HepG2 (cell line): ENCODE measurements around the gene NCAPD2. TPM values are rescaled to one million over a fixed set of nuclear protein-coding genes. Genes with fewer than 3 reads are reported as not detected.

Experiments
- EEA1 ChIP-seq: sonication (generic); formaldehyde crosslinking; IDR thresholded peaks from 2 replicates; pipeline ENCODE4 v1.5.1; 2020; ENCODE audit warnings: mild to moderate bottlenecking, missing genetic modification reagents, borderline replicate concordance
- ESRRA ChIP-seq: sonication (generic); formaldehyde crosslinking; IDR thresholded peaks from 2 replicates; pipeline ENCODE4 v1.5.1; 2020; ENCODE audit warnings: mild to moderate bottlenecking, low read depth, missing genetic modification reagents
- KDM1A ChIP-seq: IDR thresholded peaks from 2 replicates; pipeline ENCODE4 v1.6.1; 2016; ENCODE audit warnings: missing compliant biosample characterization
- NRL ChIP-seq: sonication (generic); formaldehyde crosslinking; IDR thresholded peaks from 2 replicates; pipeline ENCODE4 v1.5.0; 2020; ENCODE audit warnings: missing genetic modification reagents, mild to moderate bottlenecking, moderate library complexity, borderline replicate concordance
- POLR2G ChIP-seq: fragments of 200-400 bp; formaldehyde crosslinking; IDR thresholded peaks from 2 replicates; pipeline ENCODE4 v1.6.1; 2018; ENCODE audit warnings: mild to moderate bottlenecking, low read depth, low read length, moderate library complexity
- WIZ ChIP-seq: sonication (generic); formaldehyde crosslinking; IDR thresholded peaks from 2 replicates; pipeline ENCODE4 v1.5.1; 2020; ENCODE audit warnings: mild to moderate bottlenecking, missing genetic modification reagents
- ZNF253 ChIP-seq: sonication (generic); formaldehyde crosslinking; IDR thresholded peaks from 2 replicates; pipeline ENCODE4 v1.8.0; 2022; ENCODE audit warnings: mild to moderate bottlenecking, missing genetic modification reagents, borderline replicate concordance
- ZNF260 ChIP-seq: sonication (generic); formaldehyde crosslinking; IDR thresholded peaks from 2 replicates; pipeline ENCODE4 v1.4.0; 2020; ENCODE audit warnings: missing genetic modification reagents, low read depth, mild to moderate bottlenecking, borderline replicate concordance
- ZNF263 ChIP-seq: sonication (generic); formaldehyde crosslinking; IDR thresholded peaks from 2 replicates; pipeline ENCODE4 v1.4.0; 2020; ENCODE audit warnings: missing genetic modification reagents
- ZNF670 ChIP-seq: sonication (generic); formaldehyde crosslinking; IDR thresholded peaks from 2 replicates; pipeline ENCODE4 v1.8.0; 2022; ENCODE audit warnings: mild to moderate bottlenecking, missing genetic modification reagents, borderline replicate concordance
- polyA plus RNA-seq, 8 experiments: library from polyadenylated mRNA; depleted of rRNA in 3 of 8; stranded (reverse) in 7 of 8; unstranded in 1 of 8; fragments of >200 nt; fragmentation: Illumina TruSeq in 4 of 8; extraction: Trizol in 4 of 8; gene quantifications; 2 replicates each; pipeline versions ENCODE4 v1.2.1 to v1.2.3, GENCODE V29; 2011 to 2016; ENCODE audit warnings: low read depth in 4 of 8, missing spikeins in 1 of 8, mixed read lengths in 1 of 8; ENCODE audit not compliant: insufficient read depth in 1 of 8
- total RNA-seq, 5 experiments: library from RNA; depleted of rRNA; stranded (reverse); fragments of >200 nt; fragmentation: Illumina TruSeq; extraction: Trizol; gene quantifications; 2 replicates each; pipeline ENCODE4 v1.2.3, GENCODE V29; 2016; ENCODE audit warnings: low read depth in 1 of 5
- TF ChIP-seq, protein P1 (sequence below): sonication (generic); formaldehyde crosslinking; conservative IDR thresholded peaks from 2 replicates; pipeline ENCODE4 v1.8.0; 2022; ENCODE audit warnings: mild to moderate bottlenecking, moderate library complexity, missing genetic modification reagents
- TF ChIP-seq, protein P2 (sequence below): sonication (generic); formaldehyde crosslinking; IDR thresholded peaks from 2 replicates; pipeline ENCODE4 v1.5.1; 2020; ENCODE audit warnings: mild to moderate bottlenecking, missing genetic modification reagents, moderate library complexity
- TF ChIP-seq, protein P3 (sequence below): sonication (generic); formaldehyde crosslinking; IDR thresholded peaks from 2 replicates; pipeline ENCODE4 v1.9.0; 2021; ENCODE audit warnings: missing genetic modification reagents, borderline replicate concordance
- TF ChIP-seq, protein P4 (sequence below): sonication (generic); formaldehyde crosslinking; IDR thresholded peaks from 2 replicates; pipeline ENCODE4 v1.4.0; 2020; ENCODE audit warnings: missing genetic modification reagents, borderline replicate concordance
- TF ChIP-seq, protein P5 (sequence below): sonication (generic); formaldehyde crosslinking; IDR thresholded peaks from 2 replicates; pipeline ENCODE4 v1.4.0; 2020; ENCODE audit warnings: mild to moderate bottlenecking, missing genetic modification reagents

NCAPD2 gene
- total and polyA plus RNA-seq, 2 of the 13 experiments (the other 11 are each of a cell fraction or from before 2014, with no cell fraction given), result 51.1 to 65.6 TPM

DNA sequence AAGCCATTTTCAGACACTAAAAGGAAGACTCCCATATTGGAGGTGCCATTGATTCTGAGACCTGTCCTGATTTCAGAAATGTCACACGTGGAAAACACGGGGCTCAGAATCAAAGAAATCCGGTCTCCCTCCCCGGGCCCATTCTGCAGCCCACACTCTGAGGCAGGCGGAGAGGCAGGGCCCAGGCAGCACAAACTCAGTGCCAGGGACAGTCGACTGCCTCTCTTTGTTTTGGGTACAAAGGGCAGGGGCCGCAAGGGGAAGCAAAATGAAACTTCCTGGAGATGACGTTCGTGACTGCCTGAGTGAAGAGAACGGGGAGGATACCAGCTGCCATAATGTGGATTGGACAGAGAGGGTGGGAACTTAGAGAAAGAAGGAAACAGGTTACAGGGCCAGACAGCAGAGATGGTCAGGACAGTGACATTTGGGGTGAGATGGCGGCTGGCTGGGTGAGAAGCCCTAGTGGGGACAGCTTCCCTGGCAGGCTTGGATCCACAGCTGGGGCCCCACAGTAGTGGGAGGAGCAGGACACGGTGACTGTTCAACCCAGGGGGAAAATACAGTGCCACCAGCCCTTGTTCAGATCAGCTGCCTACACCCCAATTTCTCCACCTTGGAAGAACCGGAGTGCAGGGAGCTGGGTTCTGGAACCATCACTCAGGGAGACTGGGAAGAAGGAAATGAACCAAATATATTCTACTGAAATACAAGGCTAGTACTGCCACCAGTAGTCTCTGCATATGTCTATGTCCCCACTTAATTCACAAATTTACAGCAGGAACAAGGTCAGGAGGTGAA is 48.5 kb downstream of the NCAPD2 start (continued):
- TF ChIP-seq, protein P1, sequence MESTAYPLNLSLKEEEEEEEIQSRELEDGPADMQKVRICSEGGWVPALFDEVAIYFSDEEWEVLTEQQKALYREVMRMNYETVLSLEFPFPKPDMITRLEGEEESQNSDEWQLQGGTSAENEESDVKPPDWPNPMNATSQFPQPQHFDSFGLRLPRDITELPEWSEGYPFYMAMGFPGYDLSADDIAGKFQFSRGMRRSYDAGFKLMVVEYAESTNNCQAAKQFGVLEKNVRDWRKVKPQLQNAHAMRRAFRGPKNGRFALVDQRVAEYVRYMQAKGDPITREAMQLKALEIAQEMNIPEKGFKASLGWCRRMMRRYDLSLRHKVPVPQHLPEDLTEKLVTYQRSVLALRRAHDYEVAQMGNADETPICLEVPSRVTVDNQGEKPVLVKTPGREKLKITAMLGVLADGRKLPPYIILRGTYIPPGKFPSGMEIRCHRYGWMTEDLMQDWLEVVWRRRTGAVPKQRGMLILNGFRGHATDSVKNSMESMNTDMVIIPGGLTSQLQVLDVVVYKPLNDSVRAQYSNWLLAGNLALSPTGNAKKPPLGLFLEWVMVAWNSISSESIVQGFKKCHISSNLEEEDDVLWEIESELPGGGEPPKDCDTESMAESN (CRISPR knock-in tag), result 0 out of 2 replicates have a peak, but pooled peaks have one; percentile 16
- TF ChIP-seq ESRRA (CRISPR knock-in tag) (peak; percentile 47; the same call in 1 of the 2 replicates), ZNF253 (CRISPR knock-in tag) (no peak), KDM1A (peak; percentile 86), ZNF260 (CRISPR knock-in tag) (no peak), EEA1 (CRISPR knock-in tag) (no peak), ZNF263 (peak; percentile 7; the same call in 1 of the 2 replicates), WIZ (CRISPR knock-in tag) (no peak), ZNF670 (CRISPR knock-in tag) (0 out of 2 replicates have a peak, but pooled peaks have one; percentile 34), POLR2G (peak; percentile 74; the same call in 1 of the 2 replicates), NRL (CRISPR knock-in tag) (0 out of 2 replicates have a peak, but pooled peaks have one; percentile 58)
- TF ChIP-seq, protein P2, sequence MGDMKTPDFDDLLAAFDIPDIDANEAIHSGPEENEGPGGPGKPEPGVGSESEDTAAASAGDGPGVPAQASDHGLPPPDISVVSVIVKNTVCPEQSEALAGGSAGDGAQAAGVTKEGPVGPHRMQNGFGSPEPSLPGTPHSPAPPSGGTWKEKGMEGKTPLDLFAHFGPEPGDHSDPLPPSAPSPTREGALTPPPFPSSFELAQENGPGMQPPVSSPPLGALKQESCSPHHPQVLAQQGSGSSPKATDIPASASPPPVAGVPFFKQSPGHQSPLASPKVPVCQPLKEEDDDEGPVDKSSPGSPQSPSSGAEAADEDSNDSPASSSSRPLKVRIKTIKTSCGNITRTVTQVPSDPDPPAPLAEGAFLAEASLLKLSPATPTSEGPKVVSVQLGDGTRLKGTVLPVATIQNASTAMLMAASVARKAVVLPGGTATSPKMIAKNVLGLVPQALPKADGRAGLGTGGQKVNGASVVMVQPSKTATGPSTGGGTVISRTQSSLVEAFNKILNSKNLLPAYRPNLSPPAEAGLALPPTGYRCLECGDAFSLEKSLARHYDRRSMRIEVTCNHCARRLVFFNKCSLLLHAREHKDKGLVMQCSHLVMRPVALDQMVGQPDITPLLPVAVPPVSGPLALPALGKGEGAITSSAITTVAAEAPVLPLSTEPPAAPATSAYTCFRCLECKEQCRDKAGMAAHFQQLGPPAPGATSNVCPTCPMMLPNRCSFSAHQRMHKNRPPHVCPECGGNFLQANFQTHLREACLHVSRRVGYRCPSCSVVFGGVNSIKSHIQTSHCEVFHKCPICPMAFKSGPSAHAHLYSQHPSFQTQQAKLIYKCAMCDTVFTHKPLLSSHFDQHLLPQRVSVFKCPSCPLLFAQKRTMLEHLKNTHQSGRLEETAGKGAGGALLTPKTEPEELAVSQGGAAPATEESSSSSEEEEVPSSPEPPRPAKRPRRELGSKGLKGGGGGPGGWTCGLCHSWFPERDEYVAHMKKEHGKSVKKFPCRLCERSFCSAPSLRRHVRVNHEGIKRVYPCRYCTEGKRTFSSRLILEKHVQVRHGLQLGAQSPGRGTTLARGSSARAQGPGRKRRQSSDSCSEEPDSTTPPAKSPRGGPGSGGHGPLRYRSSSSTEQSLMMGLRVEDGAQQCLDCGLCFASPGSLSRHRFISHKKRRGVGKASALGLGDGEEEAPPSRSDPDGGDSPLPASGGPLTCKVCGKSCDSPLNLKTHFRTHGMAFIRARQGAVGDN (CRISPR knock-in tag), result peak; percentile 92
- TF ChIP-seq, protein P3, sequence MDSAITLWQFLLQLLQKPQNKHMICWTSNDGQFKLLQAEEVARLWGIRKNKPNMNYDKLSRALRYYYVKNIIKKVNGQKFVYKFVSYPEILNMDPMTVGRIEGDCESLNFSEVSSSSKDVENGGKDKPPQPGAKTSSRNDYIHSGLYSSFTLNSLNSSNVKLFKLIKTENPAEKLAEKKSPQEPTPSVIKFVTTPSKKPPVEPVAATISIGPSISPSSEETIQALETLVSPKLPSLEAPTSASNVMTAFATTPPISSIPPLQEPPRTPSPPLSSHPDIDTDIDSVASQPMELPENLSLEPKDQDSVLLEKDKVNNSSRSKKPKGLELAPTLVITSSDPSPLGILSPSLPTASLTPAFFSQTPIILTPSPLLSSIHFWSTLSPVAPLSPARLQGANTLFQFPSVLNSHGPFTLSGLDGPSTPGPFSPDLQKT, result no peak
- TF ChIP-seq, protein P4, sequence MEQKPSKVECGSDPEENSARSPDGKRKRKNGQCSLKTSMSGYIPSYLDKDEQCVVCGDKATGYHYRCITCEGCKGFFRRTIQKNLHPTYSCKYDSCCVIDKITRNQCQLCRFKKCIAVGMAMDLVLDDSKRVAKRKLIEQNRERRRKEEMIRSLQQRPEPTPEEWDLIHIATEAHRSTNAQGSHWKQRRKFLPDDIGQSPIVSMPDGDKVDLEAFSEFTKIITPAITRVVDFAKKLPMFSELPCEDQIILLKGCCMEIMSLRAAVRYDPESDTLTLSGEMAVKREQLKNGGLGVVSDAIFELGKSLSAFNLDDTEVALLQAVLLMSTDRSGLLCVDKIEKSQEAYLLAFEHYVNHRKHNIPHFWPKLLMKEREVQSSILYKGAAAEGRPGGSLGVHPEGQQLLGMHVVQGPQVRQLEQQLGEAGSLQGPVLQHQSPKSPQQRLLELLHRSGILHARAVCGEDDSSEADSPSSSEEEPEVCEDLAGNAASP, result peak; percentile 46; the same call in 1 of the 2 replicates
- TF ChIP-seq, protein P5, sequence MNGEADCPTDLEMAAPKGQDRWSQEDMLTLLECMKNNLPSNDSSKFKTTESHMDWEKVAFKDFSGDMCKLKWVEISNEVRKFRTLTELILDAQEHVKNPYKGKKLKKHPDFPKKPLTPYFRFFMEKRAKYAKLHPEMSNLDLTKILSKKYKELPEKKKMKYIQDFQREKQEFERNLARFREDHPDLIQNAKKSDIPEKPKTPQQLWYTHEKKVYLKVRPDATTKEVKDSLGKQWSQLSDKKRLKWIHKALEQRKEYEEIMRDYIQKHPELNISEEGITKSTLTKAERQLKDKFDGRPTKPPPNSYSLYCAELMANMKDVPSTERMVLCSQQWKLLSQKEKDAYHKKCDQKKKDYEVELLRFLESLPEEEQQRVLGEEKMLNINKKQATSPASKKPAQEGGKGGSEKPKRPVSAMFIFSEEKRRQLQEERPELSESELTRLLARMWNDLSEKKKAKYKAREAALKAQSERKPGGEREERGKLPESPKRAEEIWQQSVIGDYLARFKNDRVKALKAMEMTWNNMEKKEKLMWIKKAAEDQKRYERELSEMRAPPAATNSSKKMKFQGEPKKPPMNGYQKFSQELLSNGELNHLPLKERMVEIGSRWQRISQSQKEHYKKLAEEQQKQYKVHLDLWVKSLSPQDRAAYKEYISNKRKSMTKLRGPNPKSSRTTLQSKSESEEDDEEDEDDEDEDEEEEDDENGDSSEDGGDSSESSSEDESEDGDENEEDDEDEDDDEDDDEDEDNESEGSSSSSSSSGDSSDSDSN (CRISPR knock-in tag), result peak; percentile 90
